Endothelial cell of umbilical vein (primary cell): ENCODE data around the gene PGM2L1.

ENCODE experiments used
- EZH2 ChIP-seq: IDR thresholded peaks from 2 replicates; pipeline ENCODE4 v1.6.1; 2012; ENCODE audit warnings: borderline replicate concordance, low read depth, mild to moderate bottlenecking, moderate library complexity, low read length, inconsistent platforms; ENCODE audit not compliant: severe bottlenecking
- FOS ChIP-seq: IDR thresholded peaks from 2 replicates; pipeline ENCODE4 v1.6.1; 2011; ENCODE audit warnings: mild to moderate bottlenecking, low read length, moderate library complexity, borderline replicate concordance; ENCODE audit not compliant: insufficient read depth
- TF ChIP-seq, protein P1 (sequence below), 2 donors: IDR thresholded peaks; 1 replicate in 1 of 2; 2 replicates in 1 of 2; pipeline ENCODE4 v1.5.1; 2011; ENCODE audit warnings: low read length in 2 of 2, mild to moderate bottlenecking in 2 of 2, moderate library complexity in 2 of 2, control low read depth in 1 of 2, inconsistent platforms in 1 of 2, low read depth in 1 of 2; ENCODE audit not compliant: insufficient read depth in 1 of 2; ENCODE audit errors: extremely low read depth in 1 of 2

DNA sequence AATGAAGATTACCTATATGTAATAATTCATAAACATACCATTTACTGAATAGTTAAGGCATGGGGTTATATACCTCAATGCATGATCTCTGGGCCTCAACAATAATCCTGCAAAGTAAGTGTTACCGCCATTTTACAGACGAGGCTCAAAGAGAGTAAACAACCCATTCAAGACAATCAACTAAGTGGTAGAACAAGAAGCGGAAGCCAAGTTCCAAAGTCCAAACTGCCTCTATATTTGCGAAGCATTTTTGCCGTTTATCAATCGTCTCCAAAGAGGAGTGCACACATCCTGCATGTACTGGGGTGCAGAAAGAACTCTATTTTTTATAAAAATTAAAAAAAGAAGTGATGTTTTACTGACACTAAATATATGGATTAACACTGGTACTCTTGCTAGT lies 59.3 kb downstream of the PGM2L1 start:
- TF ChIP-seq, protein P1, sequence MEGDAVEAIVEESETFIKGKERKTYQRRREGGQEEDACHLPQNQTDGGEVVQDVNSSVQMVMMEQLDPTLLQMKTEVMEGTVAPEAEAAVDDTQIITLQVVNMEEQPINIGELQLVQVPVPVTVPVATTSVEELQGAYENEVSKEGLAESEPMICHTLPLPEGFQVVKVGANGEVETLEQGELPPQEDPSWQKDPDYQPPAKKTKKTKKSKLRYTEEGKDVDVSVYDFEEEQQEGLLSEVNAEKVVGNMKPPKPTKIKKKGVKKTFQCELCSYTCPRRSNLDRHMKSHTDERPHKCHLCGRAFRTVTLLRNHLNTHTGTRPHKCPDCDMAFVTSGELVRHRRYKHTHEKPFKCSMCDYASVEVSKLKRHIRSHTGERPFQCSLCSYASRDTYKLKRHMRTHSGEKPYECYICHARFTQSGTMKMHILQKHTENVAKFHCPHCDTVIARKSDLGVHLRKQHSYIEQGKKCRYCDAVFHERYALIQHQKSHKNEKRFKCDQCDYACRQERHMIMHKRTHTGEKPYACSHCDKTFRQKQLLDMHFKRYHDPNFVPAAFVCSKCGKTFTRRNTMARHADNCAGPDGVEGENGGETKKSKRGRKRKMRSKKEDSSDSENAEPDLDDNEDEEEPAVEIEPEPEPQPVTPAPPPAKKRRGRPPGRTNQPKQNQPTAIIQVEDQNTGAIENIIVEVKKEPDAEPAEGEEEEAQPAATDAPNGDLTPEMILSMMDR (IDR thresholded peaks at IDR 0.05; ENCODE audit: extremely low read depth in 1 of 2, insufficient read depth in 1 of 2, low read depth in 1 of 2, low read length in 2 of 2), result no peak
- TF ChIP-seq EZH2, result no peak
- TF ChIP-seq FOS, result no peak
